Loucy (cell line): ENCODE measurements around the gene WWOX.

Experiments used
- H2AFZ ChIP-seq: fragments of 200-600 bp; sonication (generic); 2 replicates; pipeline ENCODE4 v1.6.0; 2016; ENCODE audit warnings: antibody characterized with exemption, mild to moderate bottlenecking, low read length, moderate library complexity
- H3F3A ChIP-seq: fragments of 200-600 bp; 2 replicates; pipeline ENCODE4 v1.6.0; 2016; ENCODE audit warnings: antibody characterized with exemption, low read depth, mild to moderate bottlenecking
- H3K27me3 ChIP-seq: fragments of 200-600 bp; sonication (generic); 2 replicates; pipeline ENCODE4 v1.6.1; 2014; ENCODE audit warnings: low read length, mild to moderate bottlenecking; ENCODE audit not compliant: insufficient read depth, poor library complexity, severe bottlenecking
- H3K36me3 ChIP-seq: fragments of 200-600 bp; sonication (generic); 2 replicates; pipeline ENCODE4 v1.6.1; 2016; ENCODE audit warnings: low read length; ENCODE audit not compliant: insufficient read depth
- H3K4me1 ChIP-seq: fragments of 200-600 bp; sonication (generic); 2 replicates; pipeline ENCODE4 v1.5.1; 2014; ENCODE audit warnings: low read length, mild to moderate bottlenecking; ENCODE audit not compliant: insufficient read depth, poor library complexity, severe bottlenecking
- H3K4me2 ChIP-seq: fragments of 200-600 bp; sonication (generic); 2 replicates; pipeline ENCODE4 v1.6.0; 2014; ENCODE audit warnings: antibody characterized with exemption, low read length, low read depth, mild to moderate bottlenecking; ENCODE audit not compliant: poor library complexity, severe bottlenecking
- H3K4me3 ChIP-seq: fragments of 200-600 bp; sonication (generic); 2 replicates; pipeline ENCODE4 v1.5.1; 2014; ENCODE audit warnings: low read length, mild to moderate bottlenecking, mixed read lengths; ENCODE audit not compliant: poor library complexity, severe bottlenecking
- H3K79me2 ChIP-seq: fragments of 200-600 bp; sonication (generic); 2 replicates; pipeline ENCODE4 v1.6.1; 2014; ENCODE audit warnings: low read length; ENCODE audit not compliant: insufficient read depth
- H3K9ac ChIP-seq: fragments of 200-600 bp; sonication (generic); 2 replicates; pipeline ENCODE4 v1.6.0; 2014; ENCODE audit warnings: mild to moderate bottlenecking, low read depth, low read length, moderate library complexity; ENCODE audit not compliant: poor library complexity, severe bottlenecking
- H3K9me2 ChIP-seq: fragments of 200-600 bp; sonication (generic); replicated peaks from 2 replicates; pipeline ENCODE4 v1.6.1; 2016; ENCODE audit warnings: low read depth, low read length, mixed read lengths
- H3K9me3 ChIP-seq: fragments of 200-600 bp; sonication (generic); 2 replicates; pipeline ENCODE4 v1.6.1; 2014; ENCODE audit warnings: mild to moderate bottlenecking, antibody characterized with exemption, low read length, low read depth; ENCODE audit not compliant: insufficient read depth
- H4K20me1 ChIP-seq: fragments of 200-600 bp; sonication (generic); 2 replicates; pipeline ENCODE4 v1.6.0; 2014; ENCODE audit warnings: antibody characterized with exemption, low read length, mild to moderate bottlenecking; ENCODE audit not compliant: insufficient read depth, poor library complexity, severe bottlenecking
- CTCF ChIP-seq: fragments of 200-600 bp; sonication (generic); conservative IDR thresholded peaks from 2 replicates; pipeline ENCODE4 v1.5.1; 2014; ENCODE audit warnings: mild to moderate bottlenecking, antibody characterized with exemption, low read length
- EZH2phosphoT487 ChIP-seq: fragments of 200-600 bp; IDR thresholded peaks from 2 replicates; pipeline ENCODE4 v1.6.1; 2018; ENCODE audit warnings: antibody characterized with exemption, mild to moderate bottlenecking, moderate library complexity, borderline replicate concordance

Gene WWOX

GRCh38 chr16:78484509-78485058 is 385.1 kb downstream of the WWOX start:
- no peak overlapping the region for H3K4me2 ChIP-seq
- no peaks in the 10 kb centered on the region for H3K9me3 ChIP-seq
- H2AFZ ChIP-seq, result no peak overlapping the region
- H3F3A ChIP-seq, result no peaks in the 10 kb centered on the region
- no peak overlapping the region for H3K9ac ChIP-seq
- no peak for TF ChIP-seq CTCF
- TF ChIP-seq EZH2phosphoT487, result no peak
- H3K27me3 ChIP-seq, result no peaks in the 10 kb centered on the region
- no peaks in the 10 kb centered on the region for H3K9me2 ChIP-seq
- no peaks in the 10 kb centered on the region for H4K20me1 ChIP-seq
- no peaks in the 10 kb centered on the region for H3K79me2 ChIP-seq
- no peak overlapping the region for H3K4me3 ChIP-seq
- no peaks in the 10 kb centered on the region for H3K4me1 ChIP-seq
- no peaks in the 10 kb centered on the region for H3K36me3 ChIP-seq

GRCh38 chr16:78485188-78485916 is 385.9 kb downstream of the WWOX start:
- no peaks in the 10 kb centered on the region for H3K9me3 ChIP-seq
- TF ChIP-seq EZH2phosphoT487, result no peak
- no peak for TF ChIP-seq CTCF
- H4K20me1 ChIP-seq, result no peaks in the 10 kb centered on the region
- H3K9ac ChIP-seq, result no peak overlapping the region
- H3F3A ChIP-seq, result no peaks in the 10 kb centered on the region
- H3K27me3 ChIP-seq, result no peaks in the 10 kb centered on the region
- no peaks in the 10 kb centered on the region for H3K36me3 ChIP-seq
- H3K4me1 ChIP-seq, result no peaks in the 10 kb centered on the region
- no peaks in the 10 kb centered on the region for H3K9me2 ChIP-seq
- H3K4me3 ChIP-seq, result no peak overlapping the region
- H2AFZ ChIP-seq, result no peak overlapping the region
- no peak overlapping the region for H3K4me2 ChIP-seq
- H3K79me2 ChIP-seq, result no peaks in the 10 kb centered on the region

GRCh38 chr16:78485917-78486257 is 386.4 kb downstream of the WWOX start:
- Histone ChIP-seq H2AFZ (no peak overlapping the region), H3K4me3 (no peak overlapping the region)
- no peak for TF ChIP-seq CTCF
- TF ChIP-seq EZH2phosphoT487, result no peak

More at GRCh38 chr16:78485917-78486257, 386.4 kb downstream of the WWOX start:
- Histone ChIP-seq H3K9me3 (no peaks in the 10 kb centered on the region), H3K9ac (no peak overlapping the region), H3K9me2 (no peaks in the 10 kb centered on the region), H3K79me2 (no peaks in the 10 kb centered on the region), H3K4me1 (no peaks in the 10 kb centered on the region), H3K27me3 (no peaks in the 10 kb centered on the region), H3F3A (no peaks in the 10 kb centered on the region), H4K20me1 (no peaks in the 10 kb centered on the region), H3K4me2 (no peak overlapping the region), H3K36me3 (no peaks in the 10 kb centered on the region)
